DMS153 treated with DMSO at 0.1 percent for 48 hours (cell line): ENCODE results near the gene ITPKB.
A peak's percentile ranks its signal among the peaks of the same experiment; 100 is the strongest.
"Not testable (repeated sequence)": the region's sequence is repeated elsewhere in the genome, so short reads cannot be mapped to it uniquely, and the experiment has no call there.

ENCODE experiments used
- DNase-seq: peaks from one replicate; lab custom pipeline; 2025; ENCODE audit not compliant: unreplicated experiment; lab: John Stamatoyannopoulos, UW

The ITPKB gene

GRCh38 chr1:226761322-226761721, 22.2 kb upstream of the ITPKB start:
- no peak for DNase-seq

- DNase-seq: no peak
These were observed 15.9 kb upstream of the ITPKB start for GRCh38 chr1:226754793-226755533.

- DNase-seq: no peak
These were observed 15.0 kb upstream of the ITPKB start for GRCh38 chr1:226754097-226754496.

- no peak for DNase-seq
These were observed 12.6 kb upstream of the ITPKB start for GRCh38 chr1:226751703-226752102.

GRCh38 chr1:226751214-226751613, 12.1 kb upstream of the ITPKB start:
- no peak for DNase-seq

GRCh38 chr1:226749467-226749866, 10.4 kb upstream of the ITPKB start:
- no peak for DNase-seq

GRCh38 chr1:226748306-226748705, 9.2 kb upstream of the ITPKB start:
- DNase-seq: no peak

- DNase-seq: not testable (repeated sequence)
These were observed 8.6 kb upstream of the ITPKB start for GRCh38 chr1:226747519-226748263.

DNA sequence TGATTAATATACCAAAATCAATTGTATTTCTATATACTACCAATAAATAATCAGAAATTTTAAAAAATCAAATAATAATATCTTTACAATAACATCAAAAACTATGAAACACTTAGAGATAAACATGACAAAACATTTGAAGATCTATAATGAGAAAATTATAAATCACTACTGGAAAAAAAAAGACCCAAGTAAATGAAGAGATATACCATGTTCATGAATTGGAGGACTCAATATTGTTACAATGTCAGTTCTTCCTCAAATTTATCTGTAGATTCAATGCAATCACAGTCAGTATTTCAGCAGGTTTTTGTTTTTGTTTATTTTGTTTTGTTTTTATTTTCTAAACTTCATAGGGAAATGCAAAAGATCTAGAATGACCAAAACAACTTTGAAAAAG, 4.2 kb upstream of the ITPKB start:
- no peak for DNase-seq

DNA sequence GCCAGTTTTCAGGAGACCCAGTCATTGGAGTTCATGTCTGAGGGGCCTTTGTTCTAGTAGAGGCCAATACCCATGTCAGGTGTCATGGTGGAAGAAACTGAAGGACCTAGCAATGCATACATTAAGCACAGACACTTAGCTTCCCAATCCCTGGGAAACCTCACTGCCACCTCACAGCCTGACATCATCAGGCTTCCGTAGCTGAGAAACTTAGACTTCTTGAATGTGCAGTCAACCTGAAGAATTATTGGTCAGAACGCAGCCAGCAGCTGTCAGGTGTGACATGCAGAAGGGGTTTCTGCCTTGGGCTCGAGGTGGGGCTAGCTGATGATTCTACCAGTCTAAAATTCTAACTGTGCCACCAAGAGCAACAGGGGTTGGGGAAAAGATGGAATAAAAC, 1.9 kb upstream of the ITPKB start:
- no peak for DNase-seq

- no peak for DNase-seq
These were observed 599 bp upstream of the ITPKB start for GRCh38 chr1:226739696-226740065.

- DNase-seq: peak; percentile 70
These were observed 574 bp downstream of the ITPKB start for GRCh38 chr1:226738421-226738994.

DNA sequence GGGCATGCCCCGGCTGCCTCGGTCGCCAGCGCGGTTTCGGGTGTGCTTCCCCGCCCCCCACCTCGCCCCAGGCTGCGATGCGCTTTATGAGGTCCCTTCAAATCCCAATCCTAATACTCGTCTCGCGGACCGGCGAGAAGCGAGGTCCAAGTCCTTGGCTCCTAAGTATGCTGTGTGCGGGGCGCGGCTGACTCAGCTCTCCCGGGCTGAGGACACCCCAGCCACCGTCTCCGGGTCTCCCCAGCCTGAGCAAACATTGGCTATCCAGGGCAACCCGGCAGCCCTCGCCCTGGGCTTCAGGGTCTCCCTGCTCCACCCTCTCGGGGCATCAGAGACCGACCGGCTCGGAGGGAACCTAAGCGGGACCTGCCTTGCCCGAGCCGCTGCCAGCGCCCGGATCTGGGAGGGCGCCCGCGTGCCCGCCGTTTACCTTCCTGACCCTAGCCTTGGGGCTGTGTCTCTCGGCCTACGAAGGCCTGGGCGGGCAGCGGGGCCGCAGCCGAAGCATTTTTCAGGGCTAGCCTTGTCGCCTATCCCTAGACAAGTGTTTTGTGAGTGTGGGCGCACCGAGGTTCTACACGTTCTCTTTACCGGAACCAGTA, 1.2 kb downstream of the ITPKB start:
- no peak for DNase-seq

DNA sequence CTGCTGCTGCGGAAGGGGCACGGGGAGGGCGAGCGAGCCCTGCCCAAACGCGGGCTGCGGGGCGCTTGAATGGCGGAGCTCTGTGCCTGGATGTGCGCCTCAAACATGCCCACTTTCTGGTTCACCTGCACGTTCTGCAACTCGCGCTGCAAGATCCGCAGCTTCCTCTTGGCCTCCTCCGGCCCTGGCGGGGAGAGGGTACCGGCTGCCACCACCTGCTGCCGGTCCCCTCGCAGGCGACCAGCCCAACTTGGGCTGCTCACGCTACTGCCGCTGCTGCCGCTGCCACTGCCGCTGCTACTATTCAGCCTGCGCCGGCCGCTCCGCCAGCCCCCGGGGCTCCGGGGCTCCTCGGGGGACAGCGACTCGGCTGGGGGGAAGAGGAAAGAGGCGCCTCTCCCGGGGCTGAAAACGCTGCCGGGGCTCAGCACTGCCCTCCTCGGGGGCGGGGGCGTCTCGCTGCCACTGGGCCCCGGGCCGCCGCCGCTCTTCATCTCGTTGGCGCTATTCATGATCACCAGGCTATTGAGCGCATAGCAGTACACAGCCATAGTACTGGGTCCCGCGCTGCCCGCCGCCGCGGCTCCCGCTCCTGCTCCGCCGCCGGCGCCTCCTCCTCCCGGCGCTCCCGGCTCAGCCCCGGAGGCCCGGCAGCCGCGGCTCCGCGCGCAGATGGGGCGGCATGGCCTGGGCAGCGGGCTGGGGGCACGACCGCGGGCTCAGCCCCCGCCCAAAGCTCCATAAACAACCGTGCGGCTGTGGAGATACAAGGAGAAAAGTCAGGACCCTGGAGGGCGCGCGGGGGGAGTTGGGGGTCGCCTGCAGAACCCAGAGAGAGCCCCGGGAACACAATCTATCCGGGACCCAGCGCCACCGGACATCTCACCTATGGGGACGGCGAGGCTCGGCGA, 1.9 kb downstream of the ITPKB start:
- peak; percentile 70 for DNase-seq

DNA sequence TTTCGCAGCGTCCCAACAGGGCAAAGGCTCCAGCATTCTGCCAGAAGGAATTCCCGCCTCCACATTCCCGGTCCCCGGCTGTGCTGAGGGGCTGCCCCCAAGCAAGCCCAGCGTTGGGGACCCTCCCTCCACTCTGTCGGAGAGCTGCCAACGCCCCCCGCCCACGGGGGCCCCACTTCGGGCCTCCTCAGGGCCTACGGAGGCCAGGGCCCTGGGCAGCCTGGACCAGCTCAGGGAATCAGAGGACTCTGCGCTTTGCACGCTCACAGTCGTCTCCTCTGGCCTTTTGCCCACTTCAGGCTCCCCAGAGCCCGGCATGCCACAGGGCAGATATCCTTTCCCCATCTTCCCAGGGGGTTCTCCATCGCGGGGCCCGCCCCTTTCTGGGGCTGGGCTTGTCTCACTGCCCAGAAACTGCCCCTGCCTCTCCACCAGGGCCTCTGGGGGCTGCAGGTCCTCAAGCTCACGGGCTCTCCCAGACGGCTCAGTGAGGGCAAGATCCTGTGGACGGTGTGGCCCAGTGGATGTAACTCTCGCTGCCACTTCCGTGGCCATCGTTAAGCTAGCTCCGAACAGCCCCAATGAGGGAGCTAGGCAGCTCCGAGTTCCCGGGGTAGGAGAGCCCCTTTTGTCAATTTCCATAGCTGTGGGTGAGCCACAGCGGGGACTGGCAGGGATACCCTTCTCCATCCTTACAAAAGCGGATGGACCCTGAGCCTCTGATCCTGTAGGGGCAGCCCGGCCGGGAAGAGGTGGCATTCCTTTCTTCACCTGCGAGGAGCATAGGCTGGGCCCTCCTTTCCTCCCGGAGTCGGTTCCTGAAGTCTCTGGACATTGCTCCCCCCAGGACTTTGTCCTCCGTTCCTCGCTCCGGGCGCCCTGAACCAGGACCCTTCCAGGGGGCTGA, 2.8 kb downstream of the ITPKB start:
- no peak for DNase-seq

- no peak for DNase-seq
These were observed 3.5 kb downstream of the ITPKB start for GRCh38 chr1:226735576-226735975.

DNA sequence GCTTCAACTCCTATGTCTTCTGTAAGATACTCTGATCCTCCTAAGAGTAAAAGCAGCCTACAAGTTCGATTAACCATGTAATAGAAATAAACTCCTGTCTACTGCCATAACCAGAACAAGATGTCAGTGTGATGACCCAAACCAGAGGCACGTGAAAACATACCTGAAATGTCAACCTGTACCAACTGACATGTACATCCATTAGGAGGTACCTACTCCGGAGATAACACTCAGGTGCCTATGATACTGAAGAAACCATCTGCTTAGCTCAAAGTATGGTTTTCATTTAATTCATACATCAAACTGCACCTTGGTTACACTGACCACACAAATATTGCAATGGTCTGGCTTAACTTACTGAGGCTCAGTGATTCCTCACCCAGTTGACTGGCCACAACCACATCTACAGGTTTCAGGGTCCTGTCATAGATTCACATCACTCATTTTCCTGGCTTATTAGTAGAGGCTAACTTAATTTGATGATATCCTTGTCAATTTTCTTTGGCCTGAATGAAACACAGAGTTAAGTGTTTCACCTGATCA, 4.4 kb downstream of the ITPKB start:
- DNase-seq: no peak

DNA sequence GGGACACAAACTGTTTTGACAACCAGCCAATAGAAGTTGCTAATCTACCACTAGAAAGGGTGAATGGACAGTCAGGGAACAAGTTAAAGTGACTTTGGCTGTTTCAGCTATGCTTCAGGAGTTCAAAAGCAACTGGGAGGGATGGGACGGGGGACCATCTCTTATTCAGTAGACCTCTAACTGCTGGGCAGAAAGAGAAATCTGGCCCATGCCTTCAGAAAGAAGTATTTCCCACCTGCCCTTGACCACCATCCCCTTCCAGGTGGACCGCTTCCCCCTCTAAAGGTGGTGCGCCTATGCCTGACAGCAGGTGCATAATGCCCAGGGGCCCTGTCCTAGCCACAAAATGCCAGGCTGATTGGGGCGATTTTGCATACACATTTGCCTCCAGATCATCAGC, 5.2 kb downstream of the ITPKB start:
- no peak for DNase-seq

DNA sequence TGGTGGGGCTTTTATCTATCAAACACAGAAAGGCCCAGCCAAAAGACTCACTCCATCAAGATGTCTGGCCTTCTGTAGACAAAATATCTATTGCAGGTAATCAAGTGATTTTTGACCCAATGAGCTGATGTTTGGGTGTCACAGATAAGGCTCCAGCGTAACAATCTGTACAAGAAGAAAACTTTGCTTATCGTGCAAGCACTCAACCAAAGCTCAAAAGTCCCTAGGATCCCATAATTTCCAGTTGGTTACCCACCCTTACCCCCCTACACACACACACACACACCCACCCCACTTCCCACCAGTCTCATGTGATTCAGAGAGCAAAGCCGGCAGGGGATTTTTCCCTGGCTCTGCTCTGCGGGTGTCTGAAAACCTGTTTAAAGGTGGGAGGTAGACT, 5.8 kb downstream of the ITPKB start:
- DNase-seq: no peak
